Tibial nerve (tissue), 4 donors: ENCODE data around the gene SRGAP2C.
"Not testable (repeated sequence)": the region's sequence is repeated elsewhere in the genome, so short reads cannot be mapped to it uniquely, and the experiment has no call there.

Source experiments
- CTCF ChIP-seq, 5 experiments: fragments of 200-600 bp in 3 of 5; fragments of 450-650 bp in 2 of 5; sonication (generic) in 3 of 5; IDR thresholded peaks; one replicate each; pipeline ENCODE4 v1.5.1; 2016 to 2019; ENCODE audit warnings: antibody characterized with exemption in 5 of 5, mild to moderate bottlenecking in 3 of 5, moderate library complexity in 2 of 5
- EP300 ChIP-seq, 2 donors: sonication (generic); formaldehyde crosslinking; IDR thresholded peaks; one replicate each; pipeline ENCODE4 v1.6.1; 2017; ENCODE audit warnings: antibody characterized with exemption in 2 of 2, mild to moderate bottlenecking in 1 of 2
- POLR2A ChIP-seq, 2 donors: fragments of 450-650 bp; IDR thresholded peaks; one replicate each; pipeline ENCODE4 v1.6.1; 2017; ENCODE audit warnings: antibody characterized with exemption in 2 of 2, mild to moderate bottlenecking in 2 of 2, moderate library complexity in 2 of 2

- not testable (repeated sequence) for TF ChIP-seq POLR2A, CTCF, EP300 (IDR thresholded peaks at IDR 0.05)
Observed at GRCh38 chr1:121224714-121225113, 39.9 kb downstream of the SRGAP2C start.
